GM19438 (cell line): ENCODE results near the gene HCFC2.
A peak's percentile ranks its signal among the peaks of the same experiment; 100 is the strongest.

Source experiments
- ATAC-seq: cut with Tn5 transposase; IDR thresholded peaks from one replicate; pipeline ENCODE4 v1.9.1; 2021; ENCODE audit warnings: low read depth; ENCODE audit not compliant: unreplicated experiment

Gene HCFC2

GRCh38 chr12:104056419-104056972 lies 7.8 kb upstream of the HCFC2 start:
- no peak for ATAC-seq

GRCh38 chr12:104057771-104058197 lies 6.5 kb upstream of the HCFC2 start:
- no peak for ATAC-seq

GRCh38 chr12:104058802-104059201 lies 5.5 kb upstream of the HCFC2 start:
- no peak for ATAC-seq

- no peak for ATAC-seq
These were observed 4.4 kb upstream of the HCFC2 start for GRCh38 chr12:104059963-104060362.

GRCh38 chr12:104060791-104061190 lies 3.5 kb upstream of the HCFC2 start:
- no peak for ATAC-seq

- ATAC-seq, result peak; percentile 38
These were observed 660 bp upstream of the HCFC2 start for GRCh38 chr12:104063712-104064030.

GRCh38 chr12:104064842-104065427 lies 604 bp downstream of the HCFC2 start:
- peak; percentile 16 for ATAC-seq

- ATAC-seq, result no peak
These were observed 7.8 kb downstream of the HCFC2 start for GRCh38 chr12:104072099-104072498.

GRCh38 chr12:104073699-104074098 lies 9.4 kb downstream of the HCFC2 start:
- ATAC-seq, result no peak

GRCh38 chr12:104079024-104079423 lies 14.7 kb downstream of the HCFC2 start:
- no peak for ATAC-seq

- ATAC-seq, result no peak
These were observed 16.4 kb downstream of the HCFC2 start for GRCh38 chr12:104080764-104081163.

GRCh38 chr12:104083769-104084475 lies 19.6 kb downstream of the HCFC2 start:
- peak; percentile 75 for ATAC-seq

- ATAC-seq, result no peak
These were observed 26.4 kb downstream of the HCFC2 start for GRCh38 chr12:104090685-104091084.

GRCh38 chr12:104091136-104091535 lies 26.8 kb downstream of the HCFC2 start:
- no peak for ATAC-seq

- no peak for ATAC-seq
These were observed 30.0 kb downstream of the HCFC2 start for GRCh38 chr12:104094284-104094683.

- ATAC-seq, result no peak
These were observed 31.0 kb downstream of the HCFC2 start for GRCh38 chr12:104095289-104095688.

- ATAC-seq, result no peak
These were observed 33.6 kb downstream of the HCFC2 start for GRCh38 chr12:104097954-104098353.

GRCh38 chr12:104105461-104105860 lies 41.1 kb downstream of the HCFC2 start:
- no peak for ATAC-seq

GRCh38 chr12:104106965-104107364 lies 42.6 kb downstream of the HCFC2 start:
- no peak for ATAC-seq

- peak; percentile 70 for ATAC-seq
These were observed 44.6 kb downstream of the HCFC2 start for GRCh38 chr12:104108755-104109445.

GRCh38 chr12:104109446-104110271 lies 45.3 kb downstream of the HCFC2 start:
- ATAC-seq, result no peak
